ENCODE results near the gene NWD2.

GRCh38 chr4:37455301-37456131, 211.0 kb downstream of the NWD2 start:
- no peak for TF ChIP-seq EP300 (conservative IDR thresholded peaks at IDR 0.05; ENCODE audit: poor library complexity, severe bottlenecking)
- no peak for TF ChIP-seq RAD21 (conservative IDR thresholded peaks at IDR 0.05)
- no peak for TF ChIP-seq CTCF (IDR thresholded peaks at IDR 0.05; ENCODE audit: poor library complexity, severe bottlenecking)
- no peak for TF ChIP-seq REST (IDR thresholded peaks at IDR 0.05; ENCODE audit: borderline replicate concordance)
- TF ChIP-seq EZH2 (IDR thresholded peaks at IDR 0.05; ENCODE audit: borderline replicate concordance, insufficient read depth, low read length, poor library complexity, severe bottlenecking), result no peak
- no peak for TF ChIP-seq POLR2AphosphoS5 (IDR thresholded peaks at IDR 0.05)
- TF ChIP-seq TAF1 (IDR thresholded peaks at IDR 0.05; ENCODE audit: low read depth), result no peak
- no peak for TF ChIP-seq MXI1 (conservative IDR thresholded peaks at IDR 0.05; ENCODE audit: poor library complexity, severe bottlenecking)
- no peak for TF ChIP-seq SMC3 (conservative IDR thresholded peaks at IDR 0.05; ENCODE audit: poor library complexity)
